Activated CD8-positive, alpha-beta T cell treated with anti-CD3 and anti-CD28 coated beads for 36 hours (primary cell): ENCODE measurements around the gene ABCD1. TPM values are rescaled to one million over a fixed set of nuclear protein-coding genes. Genes with fewer than 3 reads are reported as not detected.
A peak's percentile ranks its signal among the peaks of the same experiment; 100 is the strongest.

Experiments
- ATAC-seq: fragments of 200-7000 bp; cut with Tn5 transposase; one replicate; pipeline ENCODE4 v1.10.0; 2021; ENCODE audit warnings: mild to moderate bottlenecking, moderate library complexity
- CTCF ChIA-PET: fragments of 350-600 bp; sonication (Branson Sonifier 250); formaldehyde crosslinking; loops from one replicate; lab custom pipeline; 2021; ENCODE audit warnings: antibody characterized with exemption; lab: Charles Lee
- POLR2A ChIA-PET: fragments of 350-600 bp; sonication (Branson Sonifier 250); formaldehyde crosslinking; loops from one replicate; lab custom pipeline; 2021; ENCODE audit warnings: antibody characterized with exemption; lab: Charles Lee
- DNase-seq: peaks from one replicate; pipeline ENCODE4 v3.0.0-alpha.2; 2020
- H3K27ac Mint-ChIP-seq: one replicate; pipeline ENCODE4 v1.8.0; 2021; ENCODE audit warnings: mild to moderate bottlenecking, mixed read lengths
- H3K27me3 Mint-ChIP-seq: one replicate; pipeline ENCODE4 v1.8.0; 2021; ENCODE audit warnings: mixed read lengths
- H3K36me3 Mint-ChIP-seq: one replicate; pipeline ENCODE4 v1.8.0; 2021; ENCODE audit warnings: low read depth, mixed read lengths
- H3K4me1 Mint-ChIP-seq: one replicate; pipeline ENCODE4 v1.8.0; 2021; ENCODE audit warnings: low read depth, mixed read lengths
- H3K4me3 Mint-ChIP-seq: one replicate; pipeline ENCODE4 v1.8.0; 2021; ENCODE audit warnings: mild to moderate bottlenecking, moderate library complexity, mixed read lengths
- H3K9me3 Mint-ChIP-seq: one replicate; pipeline ENCODE4 v1.8.0; 2021; ENCODE audit warnings: mixed read lengths
- intact Hi-C: fragments of 100-400 bp; cut with micrococcal nuclease; formaldehyde crosslinking; loops from one replicate; pipeline ENCODE4 v1.10.0; 2022
- total RNA-seq, 2 experiments: library from RNA; stranded (reverse); gene quantifications; one replicate each; pipeline ENCODE4 v1.2.3, GENCODE V29; 2021
- TF ChIP-seq, protein P1 (sequence below): fragments of 200-600 bp; IDR thresholded peaks from one replicate; pipeline ENCODE4 v1.8.0; 2022; ENCODE audit warnings: antibody characterized with exemption, mild to moderate bottlenecking

ABCD1 gene
- total RNA-seq, 2 experiments from 2014 or later, result 3.9 to 4.4 TPM

GRCh38 chrX:153786669-153787068 lies 62.0 kb downstream of the ABCD1 start:
- Mint-ChIP-seq H3K27me3 (no peaks in the 10 kb centered on the region), H3K4me3 (no peak overlapping the region), H3K27ac (no peak overlapping the region), H3K9me3 (no peaks in the 10 kb centered on the region), H3K4me1 (peaks cover 3% of the 10 kb centered on the region), H3K36me3 (peaks cover 2% of the 10 kb centered on the region)
- POLR2A ChIA-PET, result no interaction called here
- ATAC-seq, result no peak
- intact Hi-C loops, result no loop called here
- TF ChIP-seq, protein P1, sequence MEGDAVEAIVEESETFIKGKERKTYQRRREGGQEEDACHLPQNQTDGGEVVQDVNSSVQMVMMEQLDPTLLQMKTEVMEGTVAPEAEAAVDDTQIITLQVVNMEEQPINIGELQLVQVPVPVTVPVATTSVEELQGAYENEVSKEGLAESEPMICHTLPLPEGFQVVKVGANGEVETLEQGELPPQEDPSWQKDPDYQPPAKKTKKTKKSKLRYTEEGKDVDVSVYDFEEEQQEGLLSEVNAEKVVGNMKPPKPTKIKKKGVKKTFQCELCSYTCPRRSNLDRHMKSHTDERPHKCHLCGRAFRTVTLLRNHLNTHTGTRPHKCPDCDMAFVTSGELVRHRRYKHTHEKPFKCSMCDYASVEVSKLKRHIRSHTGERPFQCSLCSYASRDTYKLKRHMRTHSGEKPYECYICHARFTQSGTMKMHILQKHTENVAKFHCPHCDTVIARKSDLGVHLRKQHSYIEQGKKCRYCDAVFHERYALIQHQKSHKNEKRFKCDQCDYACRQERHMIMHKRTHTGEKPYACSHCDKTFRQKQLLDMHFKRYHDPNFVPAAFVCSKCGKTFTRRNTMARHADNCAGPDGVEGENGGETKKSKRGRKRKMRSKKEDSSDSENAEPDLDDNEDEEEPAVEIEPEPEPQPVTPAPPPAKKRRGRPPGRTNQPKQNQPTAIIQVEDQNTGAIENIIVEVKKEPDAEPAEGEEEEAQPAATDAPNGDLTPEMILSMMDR, result no peak
- CTCF ChIA-PET, result no interaction called here
- no peak for DNase-seq

DNA sequence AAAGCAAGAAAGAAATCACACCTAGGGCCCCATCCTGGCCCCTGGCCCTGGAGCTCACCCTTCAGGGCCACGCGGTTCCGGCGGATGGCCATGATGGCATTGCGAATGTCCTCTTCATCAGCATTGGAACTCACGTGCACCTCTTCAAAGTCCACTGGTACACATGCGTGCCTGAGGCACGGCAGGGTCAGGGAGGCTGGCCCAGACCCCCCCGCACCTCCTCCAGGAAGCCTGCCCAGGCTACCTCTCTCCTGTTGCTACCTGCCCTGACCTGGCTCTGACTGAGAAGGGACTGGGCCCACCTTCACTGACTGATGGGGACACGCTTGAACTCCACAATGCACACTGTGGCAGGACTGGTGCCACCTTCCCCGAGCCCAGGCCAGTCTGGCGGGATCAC lies 65.0 kb downstream of the ABCD1 start:
- Mint-ChIP-seq H3K4me1 (peaks cover 11% of the 10 kb centered on the region), H3K27me3 (no peaks in the 10 kb centered on the region), H3K36me3 (peaks cover 8% of the 10 kb centered on the region), H3K27ac (no peak overlapping the region), H3K4me3 (no peak overlapping the region), H3K9me3 (no peaks in the 10 kb centered on the region)
- intact Hi-C loops, result no loop called here
- POLR2A ChIA-PET, result interaction anchor here (1.2 kb wide), 1 partner anchor 9 kb away, joined by 3 read pairs; the partner anchor contains the start of gene SRPK3
- CTCF ChIA-PET, result interaction anchor here (1.5 kb wide), 1 partner anchor 157 kb away, joined by 3 read pairs; no protein-coding TSS in a partner anchor
- ATAC-seq (no peak), DNase-seq (no peak)
- TF ChIP-seq, protein P1, result no peak

DNA sequence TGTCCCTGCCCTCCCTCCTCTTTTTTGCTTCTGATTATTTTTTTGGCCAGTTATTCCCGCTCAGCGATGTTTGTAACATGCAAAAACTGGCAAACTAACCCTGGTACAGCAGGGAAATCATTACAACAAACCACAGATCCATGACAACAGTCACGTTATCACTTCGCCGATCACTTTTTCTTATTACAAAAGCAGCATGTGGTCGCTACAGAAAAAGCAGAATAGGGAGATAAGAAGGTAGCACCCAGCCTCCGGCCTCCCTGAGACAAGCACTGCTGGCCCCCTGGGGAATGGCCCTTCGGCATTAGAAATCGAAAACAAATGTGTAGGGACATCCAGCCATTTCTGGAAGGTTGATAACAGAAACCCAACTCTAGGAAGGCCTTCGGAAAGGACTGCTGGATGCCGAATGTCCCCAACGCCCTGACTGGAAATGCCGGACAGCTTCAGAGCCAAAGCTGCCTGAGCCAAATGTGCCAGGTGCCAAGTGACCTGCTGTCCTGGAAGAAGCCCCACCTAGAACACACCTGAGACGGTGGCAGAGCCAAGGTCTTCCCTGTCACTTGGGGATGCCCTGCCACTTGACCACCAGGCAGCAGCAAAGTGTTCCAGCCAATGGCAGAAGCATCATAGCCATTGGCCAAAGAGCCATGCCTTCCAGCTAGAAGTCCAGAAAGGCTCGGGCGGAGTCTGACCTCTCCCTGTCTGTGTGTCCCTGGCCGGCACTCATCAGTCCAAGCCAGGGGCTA lies 66.6 kb downstream of the ABCD1 start:
- H3K27ac Mint-ChIP-seq, result no peak overlapping the region
- ATAC-seq (no peak), DNase-seq (no peak)
- ChIA-PET POLR2A (interaction anchor here (1.8 kb wide), 1 partner anchor 23 kb away, joined by 6 read pairs; no protein-coding TSS in a partner anchor), CTCF (no interaction called here)
- H3K4me3 Mint-ChIP-seq, result no peak overlapping the region
- intact Hi-C loops, result no loop called here
- peaks cover 14% of the 10 kb centered on the region for H3K36me3 Mint-ChIP-seq
- H3K4me1 Mint-ChIP-seq, result peaks cover 15% of the 10 kb centered on the region
- H3K27me3 Mint-ChIP-seq, result no peaks in the 10 kb centered on the region
- H3K9me3 Mint-ChIP-seq, result no peaks in the 10 kb centered on the region
- TF ChIP-seq, protein P1, result no peak

DNA sequence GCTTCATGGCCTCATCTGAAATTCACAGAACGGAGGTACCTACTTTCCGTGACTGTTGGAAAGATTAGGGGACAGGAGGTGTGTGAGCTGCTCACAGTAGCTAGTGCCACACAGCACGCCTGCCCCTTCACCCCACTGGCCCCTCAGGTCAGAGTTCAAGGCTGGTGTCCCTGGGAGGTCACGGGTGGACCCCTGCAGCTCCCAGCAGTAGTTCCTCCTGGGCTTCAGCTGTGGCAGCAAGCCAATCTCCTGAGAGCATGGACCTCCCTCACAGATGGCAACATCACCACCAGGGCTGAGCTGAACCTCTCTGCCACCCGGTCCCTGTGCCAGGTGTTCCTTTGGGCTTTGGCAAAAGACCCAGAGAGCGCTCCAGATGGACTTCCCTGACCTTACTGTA lies 67.7 kb downstream of the ABCD1 start:
- H3K27me3 Mint-ChIP-seq, result no peaks in the 10 kb centered on the region
- TF ChIP-seq, protein P1, result no peak
- H3K27ac Mint-ChIP-seq, result no peak overlapping the region
- no peak for ATAC-seq
- H3K9me3 Mint-ChIP-seq, result no peaks in the 10 kb centered on the region
- peaks cover 20% of the 10 kb centered on the region for H3K4me1 Mint-ChIP-seq
- POLR2A ChIA-PET, result interaction anchor here (1.8 kb wide), 1 partner anchor 24 kb away, joined by 6 read pairs; no protein-coding TSS in a partner anchor
- H3K4me3 Mint-ChIP-seq, result peak overlapping the region; percentile 79
- H3K36me3 Mint-ChIP-seq, result peaks cover 21% of the 10 kb centered on the region
- no peak for DNase-seq
- intact Hi-C loops, result no loop called here
- CTCF ChIA-PET, result interaction anchor here (0.9 kb wide), 1 partner anchor 176 kb away, joined by 3 read pairs; no protein-coding TSS in a partner anchor

GRCh38 chrX:153793291-153793690 lies 68.6 kb downstream of the ABCD1 start:
- TF ChIP-seq, protein P1, result no peak
- Mint-ChIP-seq H3K27me3 (no peaks in the 10 kb centered on the region), H3K27ac (peak overlapping the region; percentile 92), H3K9me3 (no peaks in the 10 kb centered on the region), H3K4me3 (peak overlapping the region; percentile 79), H3K36me3 (peaks cover 21% of the 10 kb centered on the region), H3K4me1 (peaks cover 20% of the 10 kb centered on the region)
- ChIA-PET POLR2A (interaction anchor here (2.3 kb wide), 1 partner anchor 132 kb away, joined by 6 read pairs; the partner anchor contains the start of gene ARHGAP4), CTCF (interaction anchor here (1.8 kb wide), 1 partner anchor 132 kb away, joined by 5 read pairs; no protein-coding TSS in a partner anchor)
- ATAC-seq (no peak), DNase-seq (no peak)
- intact Hi-C loops, result no loop called here
